Astrocyte (in vitro differentiated cells and primary cell): Measurements from ENCODE around the gene AHDC1.

Source experiments
- CTCF ChIP-seq: IDR thresholded peaks from 2 replicates; pipeline ENCODE4 v1.5.1; 2011; ENCODE audit warnings: low read depth, mild to moderate bottlenecking, inconsistent platforms, low read length, moderate library complexity; ENCODE audit not compliant: insufficient read depth
- EZH2 ChIP-seq: IDR thresholded peaks from 2 replicates; pipeline ENCODE4 v1.6.1; 2012; ENCODE audit warnings: mild to moderate bottlenecking, low read length, inconsistent platforms; ENCODE audit not compliant: insufficient read depth

GRCh38 chr1:27492796-27493195 is 111.1 kb downstream of the AHDC1 start:
- no peak for TF ChIP-seq CTCF
- no peak for TF ChIP-seq EZH2
